Fibroblast of mammary gland (primary cell): ENCODE measurements around the gene UBN2.
A peak's percentile ranks its signal among the peaks of the same experiment; 100 is the strongest.
"Not testable (repeated sequence)": the region's sequence is repeated elsewhere in the genome, so short reads cannot be mapped to it uniquely, and the experiment has no call there.

Source experiments
- DNase-seq: peaks from one replicate; pipeline ENCODE4 v3.0.0-alpha.2; 2010; ENCODE audit warnings: low read depth
- H3K4me3 ChIP-seq: 2 replicates; pipeline ENCODE4 v1.5.1; 2011; ENCODE audit warnings: low read depth, mild to moderate bottlenecking, low read length, moderate library complexity; ENCODE audit not compliant: control insufficient read depth
- TF ChIP-seq, protein P1 (sequence below): conservative IDR thresholded peaks from 2 replicates; pipeline ENCODE4 v1.5.1; 2011; ENCODE audit warnings: low read depth, low read length, inconsistent platforms; ENCODE audit not compliant: control insufficient read depth, insufficient read depth

UBN2 gene

GRCh38 chr7:139218173-139218572, 12.9 kb upstream of the UBN2 start:
- TF ChIP-seq, protein P1, sequence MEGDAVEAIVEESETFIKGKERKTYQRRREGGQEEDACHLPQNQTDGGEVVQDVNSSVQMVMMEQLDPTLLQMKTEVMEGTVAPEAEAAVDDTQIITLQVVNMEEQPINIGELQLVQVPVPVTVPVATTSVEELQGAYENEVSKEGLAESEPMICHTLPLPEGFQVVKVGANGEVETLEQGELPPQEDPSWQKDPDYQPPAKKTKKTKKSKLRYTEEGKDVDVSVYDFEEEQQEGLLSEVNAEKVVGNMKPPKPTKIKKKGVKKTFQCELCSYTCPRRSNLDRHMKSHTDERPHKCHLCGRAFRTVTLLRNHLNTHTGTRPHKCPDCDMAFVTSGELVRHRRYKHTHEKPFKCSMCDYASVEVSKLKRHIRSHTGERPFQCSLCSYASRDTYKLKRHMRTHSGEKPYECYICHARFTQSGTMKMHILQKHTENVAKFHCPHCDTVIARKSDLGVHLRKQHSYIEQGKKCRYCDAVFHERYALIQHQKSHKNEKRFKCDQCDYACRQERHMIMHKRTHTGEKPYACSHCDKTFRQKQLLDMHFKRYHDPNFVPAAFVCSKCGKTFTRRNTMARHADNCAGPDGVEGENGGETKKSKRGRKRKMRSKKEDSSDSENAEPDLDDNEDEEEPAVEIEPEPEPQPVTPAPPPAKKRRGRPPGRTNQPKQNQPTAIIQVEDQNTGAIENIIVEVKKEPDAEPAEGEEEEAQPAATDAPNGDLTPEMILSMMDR, result no peak
- H3K4me3 ChIP-seq, result no peak overlapping the region
- DNase-seq, result no peak

GRCh38 chr7:139224219-139224618, 6.8 kb upstream of the UBN2 start:
- TF ChIP-seq, protein P1, result no peak
- no peak overlapping the region for H3K4me3 ChIP-seq
- DNase-seq, result no peak

DNA sequence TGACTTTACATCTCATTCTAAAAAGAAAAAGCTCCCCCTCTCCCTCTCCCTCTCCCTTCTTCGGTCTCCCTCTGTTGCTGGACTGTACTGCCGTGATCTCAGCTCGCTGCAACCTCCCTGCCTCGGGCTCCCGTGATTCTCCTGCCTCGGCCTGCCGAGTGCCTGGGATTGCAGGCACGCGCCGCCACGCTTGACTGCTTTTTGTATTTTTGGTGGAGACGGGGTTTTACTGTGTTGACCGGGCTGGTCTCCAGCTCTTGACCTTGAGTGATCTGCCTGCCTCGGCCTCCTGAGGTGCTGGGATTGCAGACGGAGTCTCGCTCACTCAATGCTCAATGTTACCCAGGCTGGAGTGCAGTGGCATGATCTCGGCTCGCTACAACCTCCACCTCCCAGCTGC, 6.2 kb upstream of the UBN2 start:
- H3K4me3 ChIP-seq, DNase-seq: not testable (repeated sequence)

GRCh38 chr7:139225286-139226157, 5.5 kb upstream of the UBN2 start:
- H3K4me3 ChIP-seq, DNase-seq: not testable (repeated sequence)

GRCh38 chr7:139226158-139226515, 4.9 kb upstream of the UBN2 start:
- H3K4me3 ChIP-seq, DNase-seq: not testable (repeated sequence)

- not testable (repeated sequence) for H3K4me3 ChIP-seq, DNase-seq
Measured at GRCh38 chr7:139226988-139227488, 4.0 kb upstream of the UBN2 start.

GRCh38 chr7:139230023-139230422, 1.0 kb upstream of the UBN2 start:
- no peak for DNase-seq
- H3K4me3 ChIP-seq, result peak overlapping the region; percentile 93
- TF ChIP-seq, protein P1, result no peak

DNA sequence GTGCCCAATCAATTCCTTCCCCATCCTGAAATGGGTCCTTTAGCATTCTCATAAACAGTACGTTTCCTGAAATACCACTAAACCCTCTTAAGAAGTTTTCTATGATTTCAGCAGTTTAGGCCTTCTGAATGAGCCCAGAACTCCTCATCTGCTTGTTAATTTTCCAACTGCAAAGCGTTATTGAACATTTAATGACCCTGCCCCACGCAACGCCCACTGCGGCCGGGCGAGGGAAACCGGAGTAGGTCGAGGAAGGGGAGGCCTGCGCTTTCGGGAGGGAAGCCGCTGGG, 608 bp upstream of the UBN2 start:
- TF ChIP-seq, protein P1, result no peak
- DNase-seq, result no peak
- H3K4me3 ChIP-seq, result peak overlapping the region; percentile 93
